Measurements from ENCODE around the gene SUMF1.

- TF ChIP-seq POLR2AphosphoS5 (IDR thresholded peaks at IDR 0.05; ENCODE audit: low read depth, low read length) (no peak), SIN3A (IDR thresholded peaks at IDR 0.05; ENCODE audit: borderline replicate concordance, insufficient read depth, low read length) (no peak)
- TF ChIP-seq, protein P1, sequence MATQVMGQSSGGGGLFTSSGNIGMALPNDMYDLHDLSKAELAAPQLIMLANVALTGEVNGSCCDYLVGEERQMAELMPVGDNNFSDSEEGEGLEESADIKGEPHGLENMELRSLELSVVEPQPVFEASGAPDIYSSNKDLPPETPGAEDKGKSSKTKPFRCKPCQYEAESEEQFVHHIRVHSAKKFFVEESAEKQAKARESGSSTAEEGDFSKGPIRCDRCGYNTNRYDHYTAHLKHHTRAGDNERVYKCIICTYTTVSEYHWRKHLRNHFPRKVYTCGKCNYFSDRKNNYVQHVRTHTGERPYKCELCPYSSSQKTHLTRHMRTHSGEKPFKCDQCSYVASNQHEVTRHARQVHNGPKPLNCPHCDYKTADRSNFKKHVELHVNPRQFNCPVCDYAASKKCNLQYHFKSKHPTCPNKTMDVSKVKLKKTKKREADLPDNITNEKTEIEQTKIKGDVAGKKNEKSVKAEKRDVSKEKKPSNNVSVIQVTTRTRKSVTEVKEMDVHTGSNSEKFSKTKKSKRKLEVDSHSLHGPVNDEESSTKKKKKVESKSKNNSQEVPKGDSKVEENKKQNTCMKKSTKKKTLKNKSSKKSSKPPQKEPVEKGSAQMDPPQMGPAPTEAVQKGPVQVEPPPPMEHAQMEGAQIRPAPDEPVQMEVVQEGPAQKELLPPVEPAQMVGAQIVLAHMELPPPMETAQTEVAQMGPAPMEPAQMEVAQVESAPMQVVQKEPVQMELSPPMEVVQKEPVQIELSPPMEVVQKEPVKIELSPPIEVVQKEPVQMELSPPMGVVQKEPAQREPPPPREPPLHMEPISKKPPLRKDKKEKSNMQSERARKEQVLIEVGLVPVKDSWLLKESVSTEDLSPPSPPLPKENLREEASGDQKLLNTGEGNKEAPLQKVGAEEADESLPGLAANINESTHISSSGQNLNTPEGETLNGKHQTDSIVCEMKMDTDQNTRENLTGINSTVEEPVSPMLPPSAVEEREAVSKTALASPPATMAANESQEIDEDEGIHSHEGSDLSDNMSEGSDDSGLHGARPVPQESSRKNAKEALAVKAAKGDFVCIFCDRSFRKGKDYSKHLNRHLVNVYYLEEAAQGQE (IDR thresholded peaks at IDR 0.05; ENCODE audit: insufficient read depth in 1 of 2, low read depth in 2 of 2, low read length in 2 of 2) = no peak
Measured at GRCh38 chr3:4471907-4472306, 4.8 kb upstream of the SUMF1 start.

All from PFSK-1 (cell line).